Osteocyte (in vitro differentiated cells): ENCODE data around the gene AKT1. TPM values are rescaled to one million over a fixed set of nuclear protein-coding genes. Genes with fewer than 3 reads are reported as not detected.

Experiments used
- DNase-seq: peaks from one replicate; pipeline ENCODE4 v3.0.0; 2021; ENCODE audit warnings: mixed read lengths; ENCODE audit not compliant: unreplicated experiment; ENCODE audit errors: extremely low spot score
- H3K27ac Mint-ChIP-seq: one replicate; pipeline ENCODE4 v1.8.0; 2021; ENCODE audit warnings: mild to moderate bottlenecking, mixed read lengths; ENCODE audit not compliant: unreplicated experiment
- H3K27me3 Mint-ChIP-seq: one replicate; pipeline ENCODE4 v1.8.0; 2021; ENCODE audit warnings: mixed read lengths; ENCODE audit not compliant: unreplicated experiment
- H3K36me3 Mint-ChIP-seq: one replicate; pipeline ENCODE4 v1.8.0; 2021; ENCODE audit warnings: mixed read lengths; ENCODE audit not compliant: unreplicated experiment
- H3K4me1 Mint-ChIP-seq: one replicate; pipeline ENCODE4 v1.8.0; 2021; ENCODE audit warnings: mixed read lengths; ENCODE audit not compliant: unreplicated experiment
- H3K4me3 Mint-ChIP-seq: one replicate; pipeline ENCODE4 v1.8.0; 2021; ENCODE audit warnings: mild to moderate bottlenecking, moderate library complexity, mixed read lengths; ENCODE audit not compliant: unreplicated experiment
- H3K9me3 Mint-ChIP-seq: one replicate; pipeline ENCODE4 v1.8.0; 2021; ENCODE audit warnings: mixed read lengths; ENCODE audit not compliant: unreplicated experiment
- total RNA-seq: library from RNA; stranded (reverse); gene quantifications from 2 replicates; pipeline ENCODE4 v1.2.1, GENCODE V29; 2021
- TF ChIP-seq, protein P1 (sequence below): fragments of 200-600 bp; sonication (generic); IDR thresholded peaks from 2 replicates; pipeline ENCODE4 v1.5.0; 2021; ENCODE audit warnings: antibody characterized with exemption, mild to moderate bottlenecking, moderate library complexity

Gene AKT1
- total RNA-seq, 1 donor from 2014 or later, result 157 TPM

DNA sequence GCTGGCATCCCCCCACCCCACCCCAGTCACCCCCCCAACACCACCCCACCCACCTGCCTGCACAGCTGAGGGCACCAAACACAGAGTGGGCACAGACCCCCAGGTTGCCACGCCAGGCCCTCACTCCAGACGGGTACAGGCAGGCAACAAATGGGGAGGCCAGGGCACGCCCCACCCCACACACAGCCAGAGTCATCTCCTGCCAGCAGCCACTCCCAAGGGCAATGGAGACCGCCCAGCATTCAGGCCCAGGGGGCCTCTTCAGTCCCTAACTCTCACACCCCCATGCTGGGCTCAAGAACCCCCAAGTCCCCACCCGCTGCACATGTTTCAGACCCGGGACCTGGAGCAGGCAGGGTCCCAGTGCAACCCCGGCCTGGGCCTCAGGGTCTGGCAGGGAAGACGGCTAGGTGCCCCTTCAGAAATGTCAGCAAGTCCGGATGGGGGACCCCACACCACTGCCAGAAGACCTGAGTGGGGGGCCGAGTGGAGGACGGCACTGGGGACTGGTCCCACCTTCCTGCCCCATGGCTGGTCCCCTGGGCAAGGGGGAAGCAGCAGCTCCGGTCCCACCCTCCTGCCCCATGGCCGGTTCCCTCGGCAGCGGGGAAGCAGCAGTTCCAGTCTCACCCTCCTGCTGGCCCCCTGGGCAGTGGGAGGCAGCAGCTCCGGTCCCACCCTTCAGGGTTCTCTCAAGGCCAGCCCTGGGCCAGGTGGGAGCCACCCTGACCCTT lies 11.9 kb downstream of the AKT1 start:
- DNase-seq, result no peak
- TF ChIP-seq, protein P1, sequence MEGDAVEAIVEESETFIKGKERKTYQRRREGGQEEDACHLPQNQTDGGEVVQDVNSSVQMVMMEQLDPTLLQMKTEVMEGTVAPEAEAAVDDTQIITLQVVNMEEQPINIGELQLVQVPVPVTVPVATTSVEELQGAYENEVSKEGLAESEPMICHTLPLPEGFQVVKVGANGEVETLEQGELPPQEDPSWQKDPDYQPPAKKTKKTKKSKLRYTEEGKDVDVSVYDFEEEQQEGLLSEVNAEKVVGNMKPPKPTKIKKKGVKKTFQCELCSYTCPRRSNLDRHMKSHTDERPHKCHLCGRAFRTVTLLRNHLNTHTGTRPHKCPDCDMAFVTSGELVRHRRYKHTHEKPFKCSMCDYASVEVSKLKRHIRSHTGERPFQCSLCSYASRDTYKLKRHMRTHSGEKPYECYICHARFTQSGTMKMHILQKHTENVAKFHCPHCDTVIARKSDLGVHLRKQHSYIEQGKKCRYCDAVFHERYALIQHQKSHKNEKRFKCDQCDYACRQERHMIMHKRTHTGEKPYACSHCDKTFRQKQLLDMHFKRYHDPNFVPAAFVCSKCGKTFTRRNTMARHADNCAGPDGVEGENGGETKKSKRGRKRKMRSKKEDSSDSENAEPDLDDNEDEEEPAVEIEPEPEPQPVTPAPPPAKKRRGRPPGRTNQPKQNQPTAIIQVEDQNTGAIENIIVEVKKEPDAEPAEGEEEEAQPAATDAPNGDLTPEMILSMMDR, result no peak
- Mint-ChIP-seq H3K27ac (no peak overlapping the region), H3K4me1 (peaks cover 13% of the 10 kb centered on the region), H3K27me3 (no peaks in the 10 kb centered on the region), H3K36me3 (no peaks in the 10 kb centered on the region), H3K4me3 (no peak overlapping the region), H3K9me3 (no peaks in the 10 kb centered on the region)

DNA sequence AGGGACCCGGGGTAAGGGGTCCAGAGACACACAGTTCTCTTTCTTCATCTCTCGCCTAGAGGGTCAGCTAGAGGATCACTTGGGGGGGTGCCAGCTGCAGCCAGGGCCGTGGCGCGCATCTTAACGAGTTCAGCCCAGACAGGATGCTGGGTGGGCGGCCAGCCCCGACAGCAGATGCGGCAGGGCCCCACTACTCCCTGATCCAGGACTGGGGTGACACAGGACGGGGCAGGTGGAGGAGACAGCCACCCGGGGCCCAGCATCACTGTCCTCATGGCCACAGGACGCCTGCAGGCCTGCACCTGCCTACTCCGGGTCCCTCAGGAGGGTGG lies 12.8 kb downstream of the AKT1 start:
- Mint-ChIP-seq H3K36me3 (no peaks in the 10 kb centered on the region), H3K9me3 (no peaks in the 10 kb centered on the region), H3K4me1 (peaks cover 13% of the 10 kb centered on the region), H3K27ac (no peak overlapping the region), H3K27me3 (no peaks in the 10 kb centered on the region), H3K4me3 (no peak overlapping the region)
- no peak for DNase-seq
- TF ChIP-seq, protein P1, result no peak

DNA sequence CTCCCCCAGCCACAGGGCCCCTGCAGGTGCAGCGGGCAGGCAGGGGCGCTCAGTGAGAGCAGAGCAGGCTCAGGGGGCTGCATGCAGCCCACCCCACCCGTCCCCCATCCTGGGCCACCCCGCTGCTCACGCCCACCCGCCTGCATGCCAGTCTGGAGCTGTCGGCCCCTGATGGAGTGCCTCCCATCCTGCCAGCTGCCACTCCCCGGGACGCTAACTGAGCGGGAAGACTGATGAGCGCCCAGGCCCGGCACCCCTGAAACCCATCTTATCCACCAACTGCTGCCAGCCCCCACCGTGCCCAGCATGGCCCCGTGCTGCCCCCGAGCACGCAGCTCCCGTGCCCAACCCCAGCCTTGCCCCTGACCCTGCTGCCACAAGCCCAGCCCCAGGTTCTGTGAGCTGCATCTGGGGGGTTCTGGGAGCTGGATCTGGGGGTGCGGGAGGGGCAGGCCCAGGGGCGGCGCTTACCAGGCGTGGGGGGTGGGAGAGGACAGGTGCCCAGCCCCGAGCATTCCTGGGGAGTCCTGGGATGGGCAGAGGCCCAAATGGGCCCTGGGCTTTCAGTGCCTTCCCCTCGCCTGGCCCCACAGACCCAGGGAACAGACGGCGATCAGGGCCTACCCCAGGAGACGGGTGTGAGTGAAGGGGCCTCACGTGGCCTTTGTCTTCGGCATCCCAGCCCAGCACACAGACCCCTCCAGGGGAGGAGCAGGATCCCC lies 13.3 kb downstream of the AKT1 start:
- no peak for DNase-seq
- H3K4me1 Mint-ChIP-seq, result peaks cover 13% of the 10 kb centered on the region
- TF ChIP-seq, protein P1, result no peak
- H3K27ac Mint-ChIP-seq, result no peak overlapping the region
- no peaks in the 10 kb centered on the region for H3K27me3 Mint-ChIP-seq
- no peak overlapping the region for H3K4me3 Mint-ChIP-seq
- no peaks in the 10 kb centered on the region for H3K36me3 Mint-ChIP-seq
- no peaks in the 10 kb centered on the region for H3K9me3 Mint-ChIP-seq

- H3K4me1 Mint-ChIP-seq, result peaks cover 13% of the 10 kb centered on the region
- no peaks in the 10 kb centered on the region for H3K9me3 Mint-ChIP-seq
- no peaks in the 10 kb centered on the region for H3K36me3 Mint-ChIP-seq
- TF ChIP-seq, protein P1, result no peak
- DNase-seq, result no peak
- no peaks in the 10 kb centered on the region for H3K27me3 Mint-ChIP-seq
- H3K4me3 Mint-ChIP-seq, result no peak overlapping the region
- H3K27ac Mint-ChIP-seq, result no peak overlapping the region
These were observed 14.1 kb downstream of the AKT1 start for GRCh38 chr14:104781271-104782077.
